IMR-90 (cell line): ENCODE data around the gene ACTR2. TPM values are rescaled to one million over a fixed set of nuclear protein-coding genes. Genes with fewer than 3 reads are reported as not detected.

Source experiments
- ATAC-seq: fragments of 200-7000 bp; cut with Tn5 transposase; 2 replicates; pipeline ENCODE4 v1.9.1; 2020; ENCODE audit warnings: low read depth, mild to moderate bottlenecking, moderate library complexity
- BruUV-seq: library from RNA; stranded (reverse); fragments of 400-500 nt; replicated peaks from 2 replicates; lab custom pipeline; 2021; lab: Mats Ljungman, UMichigan
- CTCF ChIA-PET: fragments of 300-600 bp; formaldehyde crosslinking; extraction: SDS; loops from one replicate; lab custom pipeline; 2021; ENCODE audit warnings: antibody characterized with exemption; lab: Yijun Ruan, JAX
- POLR2A ChIA-PET: fragments of 300-600 bp; sonication (Branson Sonifier 250); formaldehyde crosslinking; loops from one replicate; lab custom pipeline; 2022; ENCODE audit warnings: antibody characterized with exemption; ENCODE audit not compliant: unreplicated experiment; lab: Charles Lee
- DNase-seq: peaks from one replicate; pipeline ENCODE4 v3.0.0; 2013
- H2AFZ ChIP-seq: replicated peaks from 2 replicates; pipeline ENCODE3; 2013; ENCODE audit warnings: low read length, mild to moderate bottlenecking; ENCODE audit not compliant: poor library complexity
- H2AK5ac ChIP-seq: 2 replicates; pipeline ENCODE4 v1.6.1; 2013; ENCODE audit warnings: low read depth, low read length, inconsistent platforms
- H2AK9ac ChIP-seq: replicated peaks from 2 replicates; pipeline ENCODE3; 2013; ENCODE audit warnings: mild to moderate bottlenecking, low read depth, low read length, moderate library complexity; ENCODE audit not compliant: poor library complexity
- H2BK120ac ChIP-seq: 2 replicates; pipeline ENCODE4 v1.6.1; 2013; ENCODE audit warnings: low read depth, low read length, inconsistent platforms
- H2BK15ac ChIP-seq: 3 replicates; pipeline ENCODE4 v1.6.1; 2013; ENCODE audit warnings: low read depth, low read length, inconsistent platforms
- H2BK20ac ChIP-seq: 2 replicates; pipeline ENCODE4 v1.6.1; 2013; ENCODE audit warnings: low read depth, mild to moderate bottlenecking, inconsistent platforms, low read length, moderate library complexity
- H2BK5ac ChIP-seq: 2 replicates; pipeline ENCODE4 v1.6.1; 2013; ENCODE audit warnings: mild to moderate bottlenecking, low read depth, low read length, inconsistent platforms; ENCODE audit not compliant: poor library complexity, severe bottlenecking
- H3K14ac ChIP-seq: replicated peaks from 2 replicates; pipeline ENCODE4 v1.6.1; 2013; ENCODE audit warnings: low read depth, low read length, inconsistent platforms
- H3K18ac ChIP-seq: 2 replicates; pipeline ENCODE4 v1.6.1; 2013; ENCODE audit warnings: low read depth, low read length, control low read depth
- H3K23ac ChIP-seq: 2 replicates; pipeline ENCODE4 v1.6.1; 2013; ENCODE audit warnings: low read depth, low read length, inconsistent platforms
- H3K27ac ChIP-seq: 2 replicates; pipeline ENCODE4 v1.5.1; 2013; ENCODE audit warnings: mild to moderate bottlenecking, control low read depth, low read length; ENCODE audit not compliant: insufficient read depth
- H3K27me3 ChIP-seq: 2 replicates; pipeline ENCODE4 v1.6.1; 2013; ENCODE audit warnings: low read length; ENCODE audit not compliant: control insufficient read depth, insufficient read depth
- H3K36me3 ChIP-seq: 2 replicates; pipeline ENCODE4 v1.6.1; 2013; ENCODE audit warnings: low read length, mixed read lengths; ENCODE audit not compliant: control insufficient read depth, insufficient read depth
- H3K4ac ChIP-seq: 2 replicates; pipeline ENCODE4 v1.6.1; 2013; ENCODE audit warnings: low read depth, low read length, inconsistent platforms
- H3K4me1 ChIP-seq: 2 replicates; pipeline ENCODE4 v1.6.1; 2013; ENCODE audit warnings: low read length, mixed read lengths; ENCODE audit not compliant: control insufficient read depth, insufficient read depth
- H3K4me2 ChIP-seq: 2 replicates; pipeline ENCODE4 v1.6.1; 2013; ENCODE audit warnings: low read depth, mild to moderate bottlenecking, control low read depth, low read length, moderate library complexity
- H3K4me3 ChIP-seq: 2 replicates; pipeline ENCODE4 v1.5.1; 2013; ENCODE audit warnings: low read depth, mild to moderate bottlenecking, control low read depth, low read length, moderate library complexity; ENCODE audit not compliant: insufficient read depth
- H3K56ac ChIP-seq: 2 replicates; pipeline ENCODE4 v1.6.1; 2013; ENCODE audit warnings: low read length, inconsistent platforms; ENCODE audit not compliant: insufficient read depth; ENCODE audit errors: extremely low read depth
- H3K79me1 ChIP-seq, 2 experiments: 2 replicates each; pipeline ENCODE4 v1.6.1; 2013; ENCODE audit warnings: low read length in 2 of 2, inconsistent platforms in 1 of 2, low read depth in 1 of 2
- H3K9ac ChIP-seq: 2 replicates; pipeline ENCODE4 v1.6.1; 2013; ENCODE audit warnings: low read depth, low read length, control low read depth
- H3K9me1 ChIP-seq: 2 replicates; pipeline ENCODE4 v1.6.1; 2013; ENCODE audit warnings: low read length, inconsistent platforms; ENCODE audit not compliant: insufficient read depth
- H3K9me3 ChIP-seq: 2 replicates; pipeline ENCODE4 v1.6.1; 2013; ENCODE audit warnings: low read length; ENCODE audit not compliant: control insufficient read depth, insufficient read depth
- H4K20me1 ChIP-seq: 2 replicates; pipeline ENCODE4 v1.6.1; 2013; ENCODE audit warnings: low read length, inconsistent platforms; ENCODE audit not compliant: insufficient read depth
- H4K5ac ChIP-seq: 2 replicates; pipeline ENCODE4 v1.6.1; 2013; ENCODE audit warnings: mild to moderate bottlenecking, low read depth, low read length, control low read depth
- H4K8ac ChIP-seq, 2 experiments: 2 replicates each; pipeline ENCODE4 v1.6.1; 2013; ENCODE audit warnings: low read depth in 2 of 2, low read length in 2 of 2, control low read depth in 1 of 2, inconsistent platforms in 1 of 2
- H4K91ac ChIP-seq: 2 replicates; pipeline ENCODE4 v1.6.1; 2013; ENCODE audit warnings: low read depth, low read length, inconsistent platforms; ENCODE audit not compliant: insufficient read depth
- MAFK ChIP-seq: IDR thresholded peaks from 2 replicates; pipeline ENCODE4 v1.6.1; 2012; ENCODE audit warnings: low read depth, low read length, improper control_type of control experiment
- WGBS, 2 experiments: methylation state at CpG; one replicate each; pipeline versions ENCODE4 v1.1.5 to v1.1.7; 2013; ENCODE audit warnings: missing lambda C conversion rate in 2 of 2; ENCODE audit not compliant: insufficient read length in 1 of 2; ENCODE audit errors: extremely low coverage in 2 of 2; 5-methylcytosine and 5-hydroxymethylcytosine counted together
- dilution Hi-C: fragments of 300-500 bp; cut with HindIII; formaldehyde crosslinking; loops from one replicate; pipeline ENCODE4 v1.14.3; 2018; ENCODE audit warnings: low sequenced_read_pairs; ENCODE audit not compliant: unreplicated experiment
- in situ Hi-C: fragments of 300-500 bp; cut with MboI; formaldehyde crosslinking; loops from 3 replicates; pipeline ENCODE4 v1.14.3; 2019; ENCODE audit warnings: low sequenced_read_pairs, inconsistent platforms, mixed read lengths
- intact Hi-C: fragments of 100-400 bp; cut with micrococcal nuclease; formaldehyde crosslinking; loops from 2 replicates; pipeline ENCODE4 v1.10.0; 2022
- polyA plus RNA-seq, 3 experiments: library from polyadenylated mRNA; depleted of rRNA; stranded (reverse); fragments of >200 nt; gene quantifications; 2 replicates each; pipeline ENCODE4 v1.2.3, GENCODE V29; 2012; ENCODE audit warnings: low replicate concordance in 1 of 3
- total RNA-seq: library from RNA; depleted of rRNA; stranded (reverse); fragments of >200 nt; gene quantifications from 2 replicates; pipeline ENCODE4 v1.2.3, GENCODE V29; 2012
- TF ChIP-seq, protein P1 (sequence below): conservative IDR thresholded peaks from 2 replicates; pipeline ENCODE4 v1.5.1; 2012; ENCODE audit warnings: mild to moderate bottlenecking, low read depth, low read length, improper control_type of control experiment

ACTR2 gene
- total and polyA plus RNA-seq, 2 of the 4 experiments (the other 2 are of a cell fraction) = 141 to 205 TPM

DNA sequence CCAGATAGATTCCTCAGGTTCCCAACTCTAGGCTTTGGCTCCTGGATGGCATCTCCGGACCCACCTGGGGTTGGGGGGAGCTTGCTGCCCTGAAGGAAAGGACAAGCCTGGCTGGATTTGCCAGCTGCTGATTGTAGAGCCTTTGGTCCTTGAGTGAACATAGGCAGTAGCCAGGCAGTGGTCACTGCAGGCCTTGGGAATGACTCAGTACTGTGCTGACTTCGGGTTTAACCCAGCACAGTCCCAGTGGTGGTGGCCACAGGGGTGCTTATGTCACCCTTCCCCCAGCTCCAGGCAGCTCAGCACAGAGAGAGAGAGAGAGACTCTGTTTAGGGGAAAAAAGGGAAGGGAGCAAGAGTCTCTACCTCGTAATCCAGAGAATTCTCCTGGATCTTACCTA is 27.7 kb upstream of the ACTR2 start:
- Histone ChIP-seq H3K18ac (no peak overlapping the region), H3K9me3 (no peaks in the 10 kb centered on the region), H3K4me1 (peaks cover 2% of the 10 kb centered on the region; the same call in 1 of the 2 replicates), H4K8ac (no peak overlapping the region), H4K5ac (no peak overlapping the region), H3K56ac (no peak overlapping the region), H3K79me1 (no peaks in the 10 kb centered on the region), H2BK15ac (no peak overlapping the region), H2BK20ac (no peak overlapping the region), H3K9me1 (no peaks in the 10 kb centered on the region), H3K36me3 (no peaks in the 10 kb centered on the region), H3K4ac (no peak overlapping the region), H2AK9ac (no peak overlapping the region), H3K23ac (peak overlapping the region; percentile 23; the same call in 1 of the 2 replicates), H2BK5ac (no peak overlapping the region), H3K27me3 (no peaks in the 10 kb centered on the region), H3K4me2 (no peak overlapping the region), H2AFZ (peak overlapping the region; percentile 4), H2BK120ac (no peak overlapping the region), H3K9ac (no peak overlapping the region), H3K4me3 (no peak overlapping the region), H2AK5ac (peak overlapping the region; percentile 31; the same call in 1 of the 2 replicates), H4K91ac (no peak overlapping the region), H4K20me1 (no peaks in the 10 kb centered on the region; the same call in 1 of the 2 replicates), H3K27ac (no peak overlapping the region), H3K14ac (no peak overlapping the region)
- dilution Hi-C loops = no loop called here
- ChIA-PET CTCF (no interaction called here), POLR2A (no interaction called here)
- ATAC-seq = peak; percentile 87
- peak; percentile 61 for DNase-seq
- no CpG with 5 or more reads among the region's 3 CpGs for WGBS, 2 experiments
- BruUV-seq = no TSS peak
- intact Hi-C loops = no loop called here
- TF ChIP-seq MAFK = no peak
- TF ChIP-seq, protein P1, sequence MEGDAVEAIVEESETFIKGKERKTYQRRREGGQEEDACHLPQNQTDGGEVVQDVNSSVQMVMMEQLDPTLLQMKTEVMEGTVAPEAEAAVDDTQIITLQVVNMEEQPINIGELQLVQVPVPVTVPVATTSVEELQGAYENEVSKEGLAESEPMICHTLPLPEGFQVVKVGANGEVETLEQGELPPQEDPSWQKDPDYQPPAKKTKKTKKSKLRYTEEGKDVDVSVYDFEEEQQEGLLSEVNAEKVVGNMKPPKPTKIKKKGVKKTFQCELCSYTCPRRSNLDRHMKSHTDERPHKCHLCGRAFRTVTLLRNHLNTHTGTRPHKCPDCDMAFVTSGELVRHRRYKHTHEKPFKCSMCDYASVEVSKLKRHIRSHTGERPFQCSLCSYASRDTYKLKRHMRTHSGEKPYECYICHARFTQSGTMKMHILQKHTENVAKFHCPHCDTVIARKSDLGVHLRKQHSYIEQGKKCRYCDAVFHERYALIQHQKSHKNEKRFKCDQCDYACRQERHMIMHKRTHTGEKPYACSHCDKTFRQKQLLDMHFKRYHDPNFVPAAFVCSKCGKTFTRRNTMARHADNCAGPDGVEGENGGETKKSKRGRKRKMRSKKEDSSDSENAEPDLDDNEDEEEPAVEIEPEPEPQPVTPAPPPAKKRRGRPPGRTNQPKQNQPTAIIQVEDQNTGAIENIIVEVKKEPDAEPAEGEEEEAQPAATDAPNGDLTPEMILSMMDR = no peak
- in situ Hi-C loops = no loop called here
